ENCODE measurements around the gene ZCCHC14. TPM values are rescaled to one million over a fixed set of nuclear protein-coding genes. Genes with fewer than 3 reads are reported as not detected.
A peak's percentile ranks its signal among the peaks of the same experiment; 100 is the strongest.

Gene ZCCHC14
- total RNA-seq, 1 donor from 2014 or later = 19.0 TPM

- Histone ChIP-seq H3K4me1 (ENCODE audit: insufficient read depth, low read length) (peaks cover 31% of the 10 kb centered on the region), H4K20me1 (ENCODE audit: insufficient read depth, low read length) (peaks cover 29% of the 10 kb centered on the region), H3K36me3 (ENCODE audit: insufficient read depth, low read length) (peaks cover 4% of the 10 kb centered on the region), H3K79me2 (ENCODE audit: insufficient read depth, low read length) (peaks cover 51% of the 10 kb centered on the region), H2AFZ (ENCODE audit: low read depth, low read length) (no peak overlapping the region), H3K9ac (ENCODE audit: low read length) (no peak overlapping the region), H3K9me3 (ENCODE audit: insufficient read depth, low read depth, low read length) (no peaks in the 10 kb centered on the region), H3K4me3 (ENCODE audit: insufficient read depth, low read depth, low read length) (no peak overlapping the region), H3K4me2 (ENCODE audit: low read length) (no peak overlapping the region), H3K27ac (ENCODE audit: low read depth, low read length) (no peak overlapping the region), H3K27me3 (ENCODE audit: insufficient read depth, low read length) (no peaks in the 10 kb centered on the region)
- Mint-ChIP-seq H3K27ac (ENCODE audit: unreplicated experiment) (peak overlapping the region; percentile 53), H3K36me3 (ENCODE audit: low read depth, unreplicated experiment) (peaks cover 5% of the 10 kb centered on the region), H3K27me3 (ENCODE audit: low read depth, unreplicated experiment) (no peaks in the 10 kb centered on the region), H3K9me3 (ENCODE audit: unreplicated experiment) (no peaks in the 10 kb centered on the region), H3K4me3 (ENCODE audit: unreplicated experiment) (no peak overlapping the region), H3K4me1 (ENCODE audit: low read depth, unreplicated experiment) (peaks cover 60% of the 10 kb centered on the region)
- FAIRE-seq (no peak), DNase-seq (ENCODE audit: low read depth) (no peak)
- no peak for TF ChIP-seq CTCF (IDR thresholded peaks at IDR 0.05; ENCODE audit: insufficient read depth, low read depth, low read length)
These were observed 33.8 kb downstream of the ZCCHC14 start for GRCh38 chr16:87459027-87459426.

- TF ChIP-seq CTCF (IDR thresholded peaks at IDR 0.05; ENCODE audit: insufficient read depth, low read depth, low read length) (no peak), EZH2 (IDR thresholded peaks at IDR 0.05; ENCODE audit: insufficient read depth, low read length) (no peak)
- Mint-ChIP-seq H3K4me1 (ENCODE audit: low read depth, unreplicated experiment) (peaks cover 60% of the 10 kb centered on the region), H3K36me3 (ENCODE audit: low read depth, unreplicated experiment) (peaks cover 8% of the 10 kb centered on the region), H3K27ac (ENCODE audit: unreplicated experiment) (peak overlapping the region; percentile 92), H3K27me3 (ENCODE audit: low read depth, unreplicated experiment) (no peaks in the 10 kb centered on the region), H3K9me3 (ENCODE audit: unreplicated experiment) (no peaks in the 10 kb centered on the region), H3K4me3 (ENCODE audit: unreplicated experiment) (no peak overlapping the region)
- FAIRE-seq (no peak), DNase-seq (ENCODE audit: low read depth) (no peak)
- Histone ChIP-seq H3K27me3 (ENCODE audit: insufficient read depth, low read length) (no peaks in the 10 kb centered on the region), H3K27ac (ENCODE audit: low read depth, low read length) (peak overlapping the region; percentile 92), H3K9me3 (ENCODE audit: insufficient read depth, low read depth, low read length) (no peaks in the 10 kb centered on the region), H2AFZ (ENCODE audit: low read depth, low read length) (no peak overlapping the region), H3K4me3 (ENCODE audit: insufficient read depth, low read depth, low read length) (peak overlapping the region; percentile 24), H3K36me3 (ENCODE audit: insufficient read depth, low read length) (peaks cover 4% of the 10 kb centered on the region), H4K20me1 (ENCODE audit: insufficient read depth, low read length) (peaks cover 25% of the 10 kb centered on the region), H3K79me2 (ENCODE audit: insufficient read depth, low read length) (peaks cover 50% of the 10 kb centered on the region), H3K4me1 (ENCODE audit: insufficient read depth, low read length) (peaks cover 25% of the 10 kb centered on the region), H3K4me2 (ENCODE audit: low read length) (peak overlapping the region; percentile 66), H3K9ac (ENCODE audit: low read length) (peak overlapping the region; percentile 80)
These were observed 34.4 kb downstream of the ZCCHC14 start for GRCh38 chr16:87458424-87458915.

GRCh38 chr16:87457709-87458423 lies 35.0 kb downstream of the ZCCHC14 start:
- H3K4me2 ChIP-seq (ENCODE audit: low read length) = peak overlapping the region; percentile 66
- peaks cover 31% of the 10 kb centered on the region for H4K20me1 ChIP-seq (ENCODE audit: insufficient read depth, low read length)
- H3K79me2 ChIP-seq (ENCODE audit: insufficient read depth, low read length) = peaks cover 50% of the 10 kb centered on the region
- peak overlapping the region; percentile 92 for H3K27ac Mint-ChIP-seq (ENCODE audit: unreplicated experiment)
- H3K9ac ChIP-seq (ENCODE audit: low read length) = peak overlapping the region; percentile 80
- no peaks in the 10 kb centered on the region for H3K27me3 ChIP-seq (ENCODE audit: insufficient read depth, low read length)
- no peak overlapping the region for H2AFZ ChIP-seq (ENCODE audit: low read depth, low read length)
- H3K27ac ChIP-seq (ENCODE audit: low read depth, low read length) = peak overlapping the region; percentile 92
- H3K4me1 Mint-ChIP-seq (ENCODE audit: low read depth, unreplicated experiment) = peaks cover 58% of the 10 kb centered on the region
- H3K27me3 Mint-ChIP-seq (ENCODE audit: low read depth, unreplicated experiment) = no peaks in the 10 kb centered on the region
- H3K36me3 ChIP-seq (ENCODE audit: insufficient read depth, low read length) = peaks cover 4% of the 10 kb centered on the region
- H3K9me3 ChIP-seq (ENCODE audit: insufficient read depth, low read depth, low read length) = no peaks in the 10 kb centered on the region
- TF ChIP-seq CTCF (IDR thresholded peaks at IDR 0.05; ENCODE audit: insufficient read depth, low read depth, low read length) (no peak), EZH2 (IDR thresholded peaks at IDR 0.05; ENCODE audit: insufficient read depth, low read length) (no peak)
- peak overlapping the region; percentile 64 for H3K4me3 Mint-ChIP-seq (ENCODE audit: unreplicated experiment)
- H3K4me3 ChIP-seq (ENCODE audit: insufficient read depth, low read depth, low read length) = peak overlapping the region; percentile 24
- peak; percentile 43 for FAIRE-seq
- H3K4me1 ChIP-seq (ENCODE audit: insufficient read depth, low read length) = peaks cover 25% of the 10 kb centered on the region
- H3K9me3 Mint-ChIP-seq (ENCODE audit: unreplicated experiment) = no peaks in the 10 kb centered on the region
- peak; percentile 99 for DNase-seq (ENCODE audit: low read depth)
- H3K36me3 Mint-ChIP-seq (ENCODE audit: low read depth, unreplicated experiment) = peaks cover 10% of the 10 kb centered on the region
